Measurements from ENCODE around the gene ATXN1.
A peak's percentile ranks its signal among the peaks of the same experiment; 100 is the strongest.

ATXN1 gene

DNA sequence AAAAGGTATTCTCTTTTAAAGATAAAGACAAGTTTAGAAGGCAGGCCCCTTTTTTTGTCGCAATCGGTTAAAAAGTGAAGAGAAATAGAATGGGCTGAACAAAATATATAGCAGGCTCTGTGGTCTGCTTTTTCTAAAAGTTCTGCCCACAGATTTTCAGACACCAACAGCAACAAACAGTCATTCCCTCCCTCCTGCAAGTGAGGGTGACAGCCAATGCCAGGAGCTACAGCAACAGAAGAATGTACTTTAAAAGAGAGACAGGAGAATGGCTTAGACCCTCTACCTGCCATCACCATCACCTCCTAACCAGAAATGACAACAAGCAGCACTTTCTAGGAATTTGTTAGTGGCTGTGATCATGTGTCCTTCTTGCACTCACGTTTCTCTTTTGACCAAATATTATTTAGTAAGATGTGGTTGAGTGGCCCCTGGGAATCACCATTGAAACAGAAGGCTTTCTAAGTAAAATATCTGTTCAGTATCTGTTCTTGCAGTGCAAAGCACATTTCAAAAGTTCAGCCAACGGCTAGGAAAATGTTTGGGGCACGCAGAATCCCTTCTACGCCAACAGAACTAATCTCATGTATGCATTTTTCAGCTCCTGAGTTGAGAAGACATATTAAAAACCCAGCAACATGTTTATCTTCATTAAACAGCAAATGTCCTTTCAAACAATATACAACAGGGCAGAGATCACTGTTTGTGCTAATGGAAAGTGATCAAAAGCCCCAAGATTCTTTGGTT lies 248.5 kb downstream of the ATXN1 start:
- DNase-seq (ENCODE audit: low read depth in 1 of 2, low spot score in 1 of 2): no peak

DNA sequence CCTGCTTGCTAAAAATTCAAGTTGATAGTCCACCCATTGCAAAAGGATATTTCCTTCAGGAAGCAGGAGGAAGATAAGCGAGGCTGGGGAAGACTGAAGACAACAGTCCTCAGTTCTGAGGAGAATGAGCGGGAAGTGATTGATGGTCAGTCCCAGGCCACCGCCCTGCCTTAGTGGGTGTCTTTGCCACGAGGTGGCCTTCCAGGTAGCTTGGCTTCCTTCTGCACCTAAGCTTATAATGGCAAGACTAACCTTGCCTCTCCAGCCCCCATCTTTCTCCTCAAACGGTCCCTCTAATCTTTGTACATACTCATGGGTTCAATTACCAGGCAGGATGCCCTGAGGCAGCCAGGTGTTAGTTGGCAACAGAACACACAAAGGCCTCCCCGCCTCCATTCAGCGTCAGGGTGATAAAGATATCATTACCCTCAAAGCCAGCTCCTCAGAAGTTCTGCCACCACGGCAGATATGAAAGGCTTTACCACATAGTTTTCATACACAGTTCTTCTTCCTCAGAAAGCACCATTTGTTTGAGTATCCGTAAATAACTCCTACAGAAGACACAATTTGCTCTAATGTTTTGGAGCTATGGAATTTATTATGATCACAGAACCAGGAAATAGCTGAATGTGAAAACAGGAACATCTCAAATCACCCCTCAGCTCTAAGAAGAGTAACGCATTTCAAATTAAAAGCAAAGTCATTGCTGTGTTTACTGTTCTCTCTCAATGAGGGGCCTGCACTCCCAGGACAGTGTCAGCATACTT lies 249.4 kb downstream of the ATXN1 start:
- no peak for DNase-seq (ENCODE audit: low read depth in 1 of 2, low spot score in 1 of 2)

DNA sequence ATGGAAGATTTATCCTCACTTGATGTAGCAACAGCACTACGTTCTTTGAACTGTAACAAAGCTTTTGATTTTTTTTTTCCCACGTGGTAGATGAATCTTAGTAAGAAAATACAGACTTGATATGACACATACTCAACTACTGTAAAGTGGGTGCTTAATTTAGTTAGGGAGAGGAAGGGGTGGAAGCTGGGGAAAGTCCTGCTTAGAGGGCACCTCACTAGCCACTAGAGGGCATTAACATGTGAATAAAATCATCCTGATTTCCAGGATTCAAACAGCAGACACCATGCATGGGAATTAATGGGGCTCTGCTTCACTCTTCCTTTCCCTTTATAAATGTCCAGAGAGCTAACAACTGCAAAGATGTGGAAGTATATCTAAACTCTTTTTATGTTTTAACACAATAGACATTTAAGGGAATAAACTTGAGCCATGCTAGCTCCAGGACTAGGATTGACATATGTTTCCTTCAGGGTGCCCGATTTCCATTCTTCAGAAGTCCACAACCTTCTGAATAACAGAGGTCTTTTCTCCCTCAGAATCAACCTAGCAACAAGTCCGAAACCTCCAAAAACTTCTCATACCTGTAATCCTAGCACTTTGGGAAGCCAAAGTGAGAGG lies 250.1 kb downstream of the ATXN1 start:
- peak in 1 of 2 donors; percentile 27 for DNase-seq (ENCODE audit: low read depth in 1 of 2, low spot score in 1 of 2)

DNA sequence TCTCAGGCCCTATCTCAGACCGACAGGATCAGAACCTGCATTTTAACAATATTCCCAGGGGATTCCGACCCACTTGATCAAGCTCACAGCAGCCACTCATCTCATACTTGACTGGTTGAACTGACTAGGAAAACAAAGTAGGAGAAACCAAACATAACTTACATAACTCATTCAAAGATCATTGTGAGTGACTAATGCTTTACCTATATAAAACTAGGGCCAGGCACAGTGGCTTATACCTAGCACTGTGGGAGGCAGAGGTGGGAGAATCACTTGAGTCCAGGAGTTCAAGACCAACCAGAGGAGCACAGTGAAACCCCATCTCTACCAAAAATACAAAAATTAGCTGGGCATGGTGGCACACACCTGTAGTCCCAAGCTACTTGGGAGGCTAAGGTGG lies 251.0 kb downstream of the ATXN1 start:
- DNase-seq (ENCODE audit: low read depth in 1 of 2, low spot score in 1 of 2): no peak

DNA sequence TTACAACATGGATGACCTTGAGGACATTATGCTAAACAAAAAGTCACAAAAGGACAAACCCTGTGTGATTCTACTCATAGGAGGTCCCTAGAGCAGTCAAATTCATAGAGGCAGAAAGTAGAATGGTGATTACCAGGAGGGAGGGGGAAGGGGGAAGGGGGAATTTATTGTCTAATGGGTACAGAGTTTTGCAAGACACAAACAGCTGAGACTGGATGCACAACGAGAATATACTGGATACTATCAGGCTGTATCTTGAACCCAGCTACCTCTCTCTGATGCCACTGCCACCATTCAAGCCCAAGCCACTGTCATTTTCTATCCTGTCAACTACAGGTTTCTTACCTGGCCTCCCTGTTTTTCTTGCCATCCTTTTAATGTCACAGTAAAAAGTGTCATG lies 252.3 kb downstream of the ATXN1 start:
- no peak for DNase-seq (ENCODE audit: low read depth in 1 of 2, low spot score in 1 of 2)

DNA sequence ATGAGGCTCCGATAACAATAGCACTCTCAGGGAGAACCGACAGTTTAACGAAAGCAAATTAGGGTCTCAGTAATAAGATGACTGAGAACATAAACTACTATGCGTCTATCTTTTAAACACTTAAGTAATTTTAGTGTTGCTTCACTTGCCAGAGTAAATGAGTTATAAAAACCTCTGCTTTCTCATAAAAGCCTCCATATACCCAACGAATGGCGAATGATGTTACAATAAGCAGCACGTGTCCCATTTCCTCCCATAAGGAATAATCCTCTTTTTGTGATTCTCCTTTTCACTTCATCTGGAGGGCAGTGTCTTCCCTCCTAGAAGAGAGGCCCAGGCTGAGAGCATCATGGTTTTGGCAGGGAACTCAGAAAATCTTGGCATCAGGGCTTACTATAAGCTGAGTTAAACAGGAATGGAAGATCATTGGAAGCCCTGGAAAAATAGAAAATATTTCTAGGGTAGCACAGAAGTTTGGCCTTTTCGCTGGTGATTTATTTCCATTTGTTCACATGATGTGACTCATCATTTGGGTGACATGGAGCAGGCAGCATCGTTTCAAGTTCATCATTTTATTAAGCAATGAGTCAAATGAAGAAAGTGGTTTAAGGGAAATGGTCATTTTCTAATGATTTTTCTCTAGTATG lies 255.4 kb downstream of the ATXN1 start:
- DNase-seq (ENCODE audit: low read depth in 1 of 2, low spot score in 1 of 2): no peak

DNA sequence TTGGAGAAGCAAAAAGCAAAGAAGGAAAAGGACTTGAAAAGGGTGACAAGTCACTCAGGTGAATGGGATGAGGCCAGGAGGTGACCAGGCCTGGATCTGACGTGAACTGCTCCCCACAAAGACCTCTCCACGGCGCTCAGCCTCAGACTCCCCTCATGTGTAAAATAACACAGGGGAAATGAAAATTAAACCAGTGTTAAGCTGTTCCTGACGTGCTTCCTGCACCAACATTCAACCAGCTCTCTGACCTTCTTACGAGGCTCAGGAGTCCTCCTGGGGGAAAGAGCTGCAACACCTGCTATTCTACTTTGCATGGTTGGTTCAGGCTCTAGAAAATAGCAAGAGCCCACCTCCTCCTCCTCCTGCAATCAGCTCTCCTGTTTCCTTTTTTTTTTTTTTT lies 256.7 kb downstream of the ATXN1 start:
- DNase-seq (ENCODE audit: low read depth in 1 of 2, low spot score in 1 of 2): no peak

DNA sequence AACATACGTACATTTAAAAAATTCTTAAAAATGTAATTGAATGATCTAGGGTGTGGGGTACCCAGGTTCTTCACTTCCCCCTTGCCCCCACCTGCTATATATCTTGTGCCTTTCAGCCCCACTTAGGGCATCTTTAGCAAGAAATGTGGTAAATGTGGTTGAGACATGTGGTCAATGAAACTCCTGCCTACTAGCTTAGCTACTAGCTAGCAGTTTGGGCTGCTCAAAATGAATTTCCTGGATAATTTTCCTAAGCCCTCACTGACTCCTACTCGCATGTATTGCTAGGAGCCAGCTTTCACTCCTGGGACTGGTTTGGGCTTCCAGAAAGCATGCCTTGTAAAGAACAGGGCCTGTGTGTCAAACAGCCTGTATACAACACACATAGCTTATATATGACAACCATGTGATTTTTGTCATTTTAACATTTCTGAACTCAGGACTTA lies 257.3 kb downstream of the ATXN1 start:
- DNase-seq (ENCODE audit: low read depth in 1 of 2, low spot score in 1 of 2): no peak

DNA sequence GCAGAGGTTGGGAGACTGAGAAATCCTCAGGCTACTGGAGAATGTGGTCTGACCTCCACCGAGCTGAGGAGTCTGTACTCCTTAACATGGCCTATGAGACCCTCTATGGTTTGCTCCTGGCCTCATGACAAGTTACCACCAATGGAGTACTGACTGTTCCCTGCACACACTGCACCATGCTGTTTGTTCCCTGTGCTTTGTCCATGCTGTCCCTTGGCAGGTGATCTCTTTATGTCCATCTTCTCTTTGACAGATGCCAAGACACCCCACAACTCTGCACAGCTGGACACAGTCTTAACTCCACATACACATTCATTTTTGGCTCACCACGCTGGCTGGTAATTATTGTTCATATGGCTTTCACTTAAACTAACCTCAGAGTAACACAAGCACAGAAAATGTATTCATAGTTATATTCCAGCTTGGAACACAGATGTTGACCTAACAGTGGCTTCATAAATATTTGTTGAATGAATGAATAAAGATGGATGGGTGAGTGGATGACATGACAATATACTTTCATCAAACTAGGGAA lies 258.0 kb downstream of the ATXN1 start:
- DNase-seq (ENCODE audit: low read depth in 1 of 2, low spot score in 1 of 2): no peak

DNA sequence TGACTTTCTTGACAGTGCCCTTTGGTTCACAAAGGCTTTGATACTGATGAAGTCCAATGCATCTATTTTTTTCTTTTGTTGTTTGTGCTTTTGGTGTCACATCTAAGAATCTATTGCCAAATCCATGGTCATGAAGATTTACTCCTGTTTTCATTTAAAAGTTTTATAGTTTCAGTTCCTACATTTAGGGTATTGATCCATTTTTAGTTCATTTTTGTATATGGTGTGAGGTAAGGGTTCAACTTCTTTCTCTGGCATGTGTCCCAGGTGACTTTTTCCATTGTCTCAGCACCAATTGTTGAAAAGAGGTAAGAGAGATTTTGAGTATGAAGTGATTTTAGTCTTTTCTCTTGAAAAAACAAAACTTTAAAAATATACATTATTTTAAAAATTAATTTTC lies 262.3 kb downstream of the ATXN1 start:
- no peak for DNase-seq (ENCODE audit: low read depth in 1 of 2, low spot score in 1 of 2)

DNA sequence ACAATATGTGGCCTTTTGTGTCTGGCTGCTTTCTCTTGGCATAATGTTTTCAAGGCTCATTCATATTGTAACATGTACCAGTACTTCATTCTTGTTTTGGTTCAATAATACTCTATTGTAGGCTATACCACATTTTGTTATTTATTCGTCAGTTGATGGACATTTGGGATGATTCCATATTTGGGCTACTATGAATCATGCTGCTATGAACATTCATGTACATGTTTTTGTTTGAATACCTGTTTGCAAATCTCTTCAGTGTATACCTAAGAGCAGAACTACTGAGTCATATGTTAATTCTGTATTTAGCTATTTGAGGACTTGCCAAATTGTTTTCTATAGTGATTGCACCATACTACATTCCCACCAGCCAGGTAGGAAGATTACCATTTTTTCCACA lies 263.0 kb downstream of the ATXN1 start:
- no peak for DNase-seq (ENCODE audit: low read depth in 1 of 2, low spot score in 1 of 2)

DNA sequence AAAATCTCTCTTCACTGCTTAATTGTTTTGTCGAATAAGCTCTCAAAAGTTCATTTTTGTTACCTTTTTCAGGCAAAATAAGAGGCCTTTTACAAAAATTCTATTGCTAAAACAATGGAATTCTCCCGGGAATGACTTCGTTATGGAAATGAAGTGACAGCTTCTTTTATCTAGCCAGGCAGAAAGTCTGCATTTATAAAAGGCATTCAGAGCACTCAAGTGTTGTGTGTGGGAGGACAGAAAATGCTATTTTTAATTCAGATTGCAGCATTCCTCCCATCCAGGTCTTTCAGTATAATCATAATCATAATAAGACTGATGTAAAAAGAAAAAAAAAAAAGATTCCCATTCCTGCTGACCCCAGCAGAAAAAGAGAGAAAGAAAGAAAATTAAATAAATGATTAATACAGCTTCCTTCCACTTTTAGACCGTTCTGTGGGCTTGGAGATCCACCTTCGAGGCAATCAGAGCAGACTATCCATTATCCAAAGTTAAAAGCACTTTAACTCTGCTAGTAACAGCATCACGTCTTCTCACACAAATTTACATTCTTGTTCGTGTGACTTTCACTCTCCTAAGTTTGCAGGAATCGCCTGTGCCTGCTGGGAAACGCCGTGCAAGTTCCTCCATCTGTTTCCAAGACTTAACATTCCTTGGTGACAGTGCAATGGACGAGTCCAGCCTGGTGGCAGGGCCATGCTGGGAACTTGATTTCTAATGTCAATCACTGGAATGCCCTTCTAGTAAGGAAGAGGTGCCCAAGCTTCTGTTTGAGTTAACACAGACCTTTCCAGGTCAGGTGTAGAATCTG lies 264.1 kb downstream of the ATXN1 start:
- DNase-seq (ENCODE audit: low read depth in 1 of 2, low spot score in 1 of 2): no peak

DNA sequence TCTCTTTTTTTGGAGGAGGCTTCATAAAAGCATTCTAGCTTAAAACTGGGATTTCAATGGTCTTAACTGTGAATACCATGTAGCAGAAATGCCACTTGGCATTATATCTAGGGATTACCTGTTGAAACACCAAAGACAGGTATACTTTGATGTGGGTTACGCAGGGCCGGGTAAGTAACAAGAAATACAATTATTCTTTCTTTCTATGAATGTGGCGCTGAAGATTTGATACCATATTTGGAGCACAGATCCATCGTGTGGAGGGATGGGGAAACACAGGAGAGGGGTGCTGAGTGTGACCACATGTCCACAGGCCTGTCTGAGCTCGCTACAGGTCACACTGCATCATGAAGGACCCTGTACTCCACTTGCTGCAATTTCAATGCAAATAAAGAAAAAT lies 265.1 kb downstream of the ATXN1 start:
- DNase-seq (ENCODE audit: low read depth in 1 of 2, low spot score in 1 of 2): no peak

DNA sequence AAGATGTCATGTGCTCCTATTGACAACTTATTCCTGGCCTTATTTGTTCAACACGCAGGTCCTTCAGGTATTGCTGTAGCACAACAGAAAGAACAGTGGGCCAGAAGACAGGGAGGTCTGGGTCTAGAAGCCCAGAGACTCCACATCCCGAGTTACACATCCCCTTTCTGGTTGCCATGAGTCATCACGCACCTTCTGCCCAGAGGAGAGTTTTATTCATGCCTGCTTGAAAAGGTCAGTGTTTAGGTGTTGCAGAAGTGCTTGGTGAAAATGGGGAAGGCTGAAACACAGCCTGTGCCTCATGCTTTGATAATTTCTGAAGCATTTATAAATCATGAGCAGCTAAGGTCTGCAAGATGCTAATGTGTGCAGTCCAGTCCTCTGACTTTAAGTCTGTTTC lies 266.5 kb downstream of the ATXN1 start:
- no peak for DNase-seq (ENCODE audit: low read depth in 1 of 2, low spot score in 1 of 2)

DNA sequence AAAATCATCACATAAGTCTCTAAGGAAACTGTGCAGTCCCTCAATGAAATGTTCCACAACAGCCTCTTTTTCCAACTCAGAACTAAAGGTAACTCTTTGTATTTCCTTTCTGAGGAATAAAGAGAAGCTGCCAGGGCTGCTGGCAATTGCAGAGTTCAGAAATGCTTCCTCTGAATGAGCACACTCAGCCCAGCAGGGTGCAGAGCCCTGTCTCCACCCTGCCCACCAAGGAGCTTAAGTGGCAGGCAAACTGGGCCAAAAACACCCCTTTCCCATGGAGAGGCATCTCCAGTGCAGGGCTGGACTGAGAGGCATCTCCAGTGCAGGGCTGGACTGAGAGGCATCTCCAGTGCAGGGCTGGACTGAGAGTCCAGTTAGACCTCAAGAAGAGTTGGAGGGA lies 267.5 kb downstream of the ATXN1 start:
- no peak for DNase-seq (ENCODE audit: low read depth in 1 of 2, low spot score in 1 of 2)

DNA sequence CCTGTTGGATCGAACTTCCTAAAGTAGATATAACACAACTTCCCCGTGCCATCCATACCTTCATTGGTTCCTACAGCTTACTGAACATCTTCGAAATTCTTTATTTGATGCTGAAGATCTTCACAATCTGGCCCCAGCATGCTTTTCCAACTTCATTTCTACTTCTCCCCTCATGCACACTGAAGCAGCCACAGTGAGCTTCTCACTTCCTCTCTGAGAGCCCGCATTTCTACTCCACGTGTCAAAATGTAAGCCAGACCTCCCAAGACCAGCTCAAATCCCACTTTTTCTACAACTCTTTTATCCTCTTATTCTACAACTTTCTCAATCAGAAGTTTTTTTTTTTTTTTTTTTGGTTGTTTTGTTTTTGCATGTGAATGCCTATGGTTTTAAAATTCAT lies 268.1 kb downstream of the ATXN1 start:
- no peak for DNase-seq (ENCODE audit: low read depth in 1 of 2, low spot score in 1 of 2)

DNA sequence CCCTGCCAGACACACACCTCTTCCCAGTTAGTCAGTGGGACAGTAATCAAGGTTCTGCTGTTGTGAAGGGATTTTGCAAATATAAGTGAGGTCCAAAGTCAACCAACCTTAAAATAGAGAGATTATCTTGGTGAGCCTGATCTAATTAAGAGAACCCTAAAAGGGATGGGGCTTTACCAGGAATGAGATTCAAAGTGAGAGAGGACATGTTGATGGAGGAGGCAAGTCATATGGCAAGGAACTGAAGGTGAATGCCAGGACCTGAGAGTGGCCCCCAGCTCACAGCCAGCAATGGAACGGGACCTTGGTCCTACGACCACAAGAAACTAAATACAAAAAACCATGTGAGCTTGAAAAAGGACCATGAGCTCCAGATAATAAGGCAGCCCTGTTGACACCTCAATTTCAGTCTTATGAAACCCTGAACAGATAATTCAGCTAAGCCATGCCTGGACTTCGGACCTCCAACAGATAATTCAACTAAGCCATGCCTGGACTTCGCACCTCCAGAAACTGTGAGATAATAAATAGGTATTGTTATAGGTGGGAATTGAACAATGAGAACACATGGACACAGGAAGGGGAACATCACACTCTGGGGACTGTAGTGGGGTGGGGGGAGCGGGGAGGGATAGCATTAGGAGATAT lies 269.5 kb downstream of the ATXN1 start:
- DNase-seq (ENCODE audit: low read depth in 1 of 2, low spot score in 1 of 2): no peak

DNA sequence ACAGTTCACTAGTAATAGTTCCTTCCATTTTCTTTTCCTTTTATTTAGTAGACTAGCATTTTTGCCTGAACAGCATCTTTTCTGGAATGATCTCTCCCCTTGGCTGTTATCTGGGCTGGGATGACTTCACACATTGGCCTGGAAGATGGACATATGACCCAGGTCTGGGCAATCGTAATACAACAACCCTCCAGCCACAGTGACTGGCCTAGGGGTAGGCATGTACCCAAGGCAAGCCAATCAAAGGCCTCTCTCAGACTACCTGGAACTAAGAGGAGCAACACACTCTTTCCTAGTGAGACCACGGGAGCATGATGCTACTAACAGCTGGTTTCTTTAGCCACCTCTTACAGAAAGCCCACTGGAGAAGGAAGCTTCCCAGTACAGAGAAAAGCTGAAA lies 270.6 kb downstream of the ATXN1 start:
- DNase-seq (ENCODE audit: low read depth in 1 of 2, low spot score in 1 of 2): no peak

DNA sequence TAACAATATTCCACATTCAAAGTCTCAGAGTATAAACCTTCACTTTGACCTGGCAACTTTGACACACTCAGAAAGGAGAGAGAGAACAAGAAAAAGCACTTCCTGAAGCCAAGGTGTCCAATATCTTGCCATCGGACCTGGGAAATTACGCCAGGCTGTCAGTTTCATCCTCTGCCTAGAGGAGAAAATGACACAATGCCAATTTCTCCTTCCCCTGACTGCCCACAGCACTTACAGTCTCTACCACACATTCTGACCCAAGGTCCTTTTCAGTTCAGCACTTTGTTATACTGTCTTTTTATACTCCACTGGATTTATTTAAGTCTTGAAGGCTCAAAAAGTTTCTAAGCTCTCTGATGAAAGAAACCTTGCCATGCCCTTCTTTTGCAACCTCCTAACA lies 272.4 kb downstream of the ATXN1 start:
- DNase-seq (ENCODE audit: low read depth in 1 of 2, low spot score in 1 of 2): no peak

DNA sequence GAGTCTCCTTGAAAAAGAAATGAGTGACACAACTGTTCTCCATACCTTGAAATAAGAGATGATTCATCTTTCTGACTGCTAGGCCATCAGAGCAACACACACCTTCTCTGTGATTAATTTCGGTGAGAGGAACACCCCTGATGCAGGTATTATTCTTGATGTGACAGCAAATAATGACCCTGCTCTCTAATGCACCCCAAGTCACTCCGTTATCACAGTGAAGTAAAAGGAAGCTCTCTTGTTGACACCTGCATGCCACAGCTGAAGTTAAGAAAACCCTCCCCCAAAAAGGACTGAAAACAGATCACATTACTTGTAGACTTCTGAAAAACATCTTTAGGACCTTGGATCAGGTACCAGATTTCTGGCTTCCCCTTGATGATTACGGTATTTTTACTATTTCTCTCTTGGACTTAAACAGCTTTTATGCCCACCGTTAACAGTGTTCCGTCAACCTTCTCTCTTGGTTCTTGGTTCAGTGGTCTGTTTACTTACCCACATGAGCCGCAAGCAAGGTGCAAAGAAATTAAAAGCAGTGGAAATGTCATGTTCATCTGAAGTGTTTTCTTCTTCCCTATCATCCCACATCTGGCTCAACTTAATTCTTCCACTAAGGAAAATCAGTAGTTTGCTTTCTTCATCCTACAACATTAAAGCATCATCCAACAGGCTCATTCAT lies 273.1 kb downstream of the ATXN1 start:
- DNase-seq (ENCODE audit: low read depth in 1 of 2, low spot score in 1 of 2): no peak

Measured in activated CD4-positive, alpha-beta T cell treated with anti-CD3 and anti-CD28 coated beads, Interleukin-2, amount 50 U/mL, for 24 hours (primary cell).